Hepatocyte (in vitro differentiated cells): Measurements from ENCODE around the gene HNRNPDL. TPM values are rescaled to one million over a fixed set of nuclear protein-coding genes. Genes with fewer than 3 reads are reported as not detected.

Experiments used
- DNase-seq: peaks from one replicate; pipeline ENCODE4 v3.0.0-alpha.2; 2016; ENCODE audit warnings: low spot score
- H2AFZ ChIP-seq: fragments of 200-600 bp; sonication (generic); 2 replicates; pipeline ENCODE4 v1.6.0; 2016; ENCODE audit warnings: antibody characterized with exemption, mild to moderate bottlenecking
- H3K27ac ChIP-seq: fragments of 200-600 bp; sonication (generic); 2 replicates; pipeline ENCODE4 v1.5.1; 2016; ENCODE audit warnings: mild to moderate bottlenecking
- H3K27me3 ChIP-seq: fragments of 200-600 bp; sonication (generic); 2 replicates; pipeline ENCODE4 v1.6.1; 2016
- H3K36me3 ChIP-seq: fragments of 200-600 bp; sonication (generic); replicated peaks from 2 replicates; pipeline ENCODE4 v1.5.1; 2016; ENCODE audit warnings: low read depth; ENCODE audit not compliant: insufficient read depth
- H3K4me1 ChIP-seq: fragments of 200-600 bp; sonication (generic); 2 replicates; pipeline ENCODE4 v1.5.1; 2016; ENCODE audit warnings: mild to moderate bottlenecking, moderate library complexity; ENCODE audit not compliant: insufficient read depth
- H3K4me2 ChIP-seq: fragments of 200-600 bp; sonication (generic); 2 replicates; pipeline ENCODE4 v1.6.0; 2016
- H3K4me3 ChIP-seq: fragments of 200-600 bp; sonication (generic); 2 replicates; pipeline ENCODE4 v1.5.1; 2016; ENCODE audit warnings: mild to moderate bottlenecking
- H3K79me2 ChIP-seq: fragments of 200-600 bp; sonication (generic); 2 replicates; pipeline ENCODE4 v1.6.0; 2017; ENCODE audit warnings: mild to moderate bottlenecking
- H3K9me2 ChIP-seq: fragments of 200-600 bp; sonication (generic); replicated peaks from 2 replicates; pipeline ENCODE4 v1.6.0; 2017; ENCODE audit warnings: mild to moderate bottlenecking; ENCODE audit not compliant: insufficient read depth
- H3K9me3 ChIP-seq: fragments of 200-600 bp; sonication (generic); 2 replicates; pipeline ENCODE4 v1.5.1; 2016; ENCODE audit warnings: low read depth, mild to moderate bottlenecking
- H4K20me1 ChIP-seq: fragments of 200-600 bp; sonication (generic); 2 replicates; pipeline ENCODE4 v1.6.0; 2016; ENCODE audit warnings: mild to moderate bottlenecking; ENCODE audit not compliant: insufficient read depth, poor library complexity, severe bottlenecking
- EZH2 ChIP-seq: fragments of 200-600 bp; sonication (generic); IDR thresholded peaks from 2 replicates; pipeline ENCODE4 v1.6.1; 2016; ENCODE audit warnings: antibody characterized with exemption, mild to moderate bottlenecking, borderline replicate concordance
- EZH2phosphoT487 ChIP-seq: fragments of 200-600 bp; sonication (generic); IDR thresholded peaks from one replicate; pipeline ENCODE4 v1.6.1; 2018; ENCODE audit warnings: antibody characterized with exemption, mild to moderate bottlenecking, low read depth, moderate library complexity; ENCODE audit not compliant: unreplicated experiment, severe bottlenecking
- WGBS: methylation state at CpG from one replicate; pipeline ENCODE4 v1.1.6; 2016; ENCODE audit warnings: low lambda C conversion rate; ENCODE audit errors: missing lambda C conversion rate; 5-methylcytosine and 5-hydroxymethylcytosine counted together
- polyA plus RNA-seq: library from polyadenylated mRNA; unstranded; fragments of >200 nt; fragmentation: Nextera tagmentation; extraction: Ambion mirVana; gene quantifications from 2 replicates; pipeline ENCODE4 v1.2.1, GENCODE V29; 2016
- total RNA-seq: library from RNA; depleted of rRNA; stranded (reverse); fragments of >200 nt; gene quantifications from 2 replicates; pipeline ENCODE4 v1.2.3, GENCODE V29; 2014
- TF ChIP-seq, protein P1 (sequence below): fragments of 200-600 bp; sonication (generic); IDR thresholded peaks from 2 replicates; pipeline ENCODE4 v1.5.1; 2016; ENCODE audit warnings: antibody characterized with exemption, mild to moderate bottlenecking; ENCODE audit not compliant: poor library complexity

The HNRNPDL gene
- total and polyA plus RNA-seq, 2 experiments from 2014 or later, result 187 to 268 TPM

DNA sequence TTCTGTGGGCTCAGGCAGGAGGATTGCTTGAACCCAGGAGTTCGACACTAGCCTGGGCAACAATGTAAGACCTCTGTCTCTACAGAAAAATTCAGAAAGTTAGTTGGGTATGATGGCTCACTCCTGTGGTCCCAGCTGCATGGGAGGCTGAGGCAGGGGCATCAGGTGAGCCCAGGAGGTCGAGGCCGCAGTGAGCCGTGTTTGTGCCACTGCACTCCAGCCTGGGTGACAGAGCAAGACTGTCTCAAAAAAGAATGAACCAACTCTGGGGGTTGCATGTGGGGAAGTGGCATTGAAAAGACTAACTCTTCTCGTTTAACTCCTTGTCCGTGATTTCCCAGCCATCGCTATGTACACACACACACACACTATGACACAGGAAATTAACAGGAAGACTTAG is 27.0 kb upstream of the HNRNPDL start:
- no peaks in the 10 kb centered on the region for H3K36me3 ChIP-seq
- H4K20me1 ChIP-seq, result no peaks in the 10 kb centered on the region
- WGBS, result 98% methylated on average over 7 of the region's 7 CpGs

DNA sequence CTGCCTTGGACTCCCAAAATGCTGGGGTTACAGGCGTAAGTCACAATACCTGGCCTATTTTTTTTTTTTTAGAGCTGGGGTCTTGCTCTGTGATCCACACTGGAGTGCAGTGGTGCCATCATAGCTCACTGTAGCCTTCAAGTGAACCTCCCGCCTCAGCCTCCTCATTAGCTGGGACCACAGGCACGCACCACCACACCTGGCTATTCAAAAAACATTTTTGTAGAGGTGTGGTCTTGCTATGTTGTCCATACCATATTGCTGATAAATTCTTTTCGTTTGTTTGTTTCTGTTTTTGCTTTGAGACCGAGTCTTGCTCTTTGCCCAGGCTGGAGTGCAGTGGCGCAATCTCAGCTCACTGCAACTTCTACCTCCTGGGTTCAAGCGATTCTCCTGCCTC is 21.8 kb upstream of the HNRNPDL start:
- Histone ChIP-seq H3K4me3 (no peak overlapping the region), H3K27me3 (no peaks in the 10 kb centered on the region), H3K36me3 (no peaks in the 10 kb centered on the region), H4K20me1 (no peaks in the 10 kb centered on the region), H3K9me2 (no peaks in the 10 kb centered on the region), H2AFZ (no peak overlapping the region), H3K4me1 (no peaks in the 10 kb centered on the region), H3K79me2 (peaks cover 9% of the 10 kb centered on the region), H3K27ac (no peak overlapping the region), H3K9me3 (no peaks in the 10 kb centered on the region), H3K4me2 (no peak overlapping the region)
- no peak for DNase-seq
- no peak for TF ChIP-seq EZH2
- no peak for TF ChIP-seq EZH2phosphoT487
- TF ChIP-seq, protein P1, sequence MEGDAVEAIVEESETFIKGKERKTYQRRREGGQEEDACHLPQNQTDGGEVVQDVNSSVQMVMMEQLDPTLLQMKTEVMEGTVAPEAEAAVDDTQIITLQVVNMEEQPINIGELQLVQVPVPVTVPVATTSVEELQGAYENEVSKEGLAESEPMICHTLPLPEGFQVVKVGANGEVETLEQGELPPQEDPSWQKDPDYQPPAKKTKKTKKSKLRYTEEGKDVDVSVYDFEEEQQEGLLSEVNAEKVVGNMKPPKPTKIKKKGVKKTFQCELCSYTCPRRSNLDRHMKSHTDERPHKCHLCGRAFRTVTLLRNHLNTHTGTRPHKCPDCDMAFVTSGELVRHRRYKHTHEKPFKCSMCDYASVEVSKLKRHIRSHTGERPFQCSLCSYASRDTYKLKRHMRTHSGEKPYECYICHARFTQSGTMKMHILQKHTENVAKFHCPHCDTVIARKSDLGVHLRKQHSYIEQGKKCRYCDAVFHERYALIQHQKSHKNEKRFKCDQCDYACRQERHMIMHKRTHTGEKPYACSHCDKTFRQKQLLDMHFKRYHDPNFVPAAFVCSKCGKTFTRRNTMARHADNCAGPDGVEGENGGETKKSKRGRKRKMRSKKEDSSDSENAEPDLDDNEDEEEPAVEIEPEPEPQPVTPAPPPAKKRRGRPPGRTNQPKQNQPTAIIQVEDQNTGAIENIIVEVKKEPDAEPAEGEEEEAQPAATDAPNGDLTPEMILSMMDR, result no peak
- 98% methylated on average over 7 of the region's 7 CpGs for WGBS

More for the DNA sequence above, 27.0 kb upstream of the HNRNPDL start:
- TF ChIP-seq EZH2phosphoT487, result no peak
- TF ChIP-seq, protein P1, result no peak
- no peak for TF ChIP-seq EZH2
- H3K4me1 ChIP-seq, result no peaks in the 10 kb centered on the region
- no peak overlapping the region for H3K27ac ChIP-seq
- no peaks in the 10 kb centered on the region for H3K9me2 ChIP-seq
- no peaks in the 10 kb centered on the region for H3K27me3 ChIP-seq
- H3K4me2 ChIP-seq, result no peak overlapping the region
- no peak overlapping the region for H2AFZ ChIP-seq
- no peak for DNase-seq
- no peak overlapping the region for H3K4me3 ChIP-seq
- H3K79me2 ChIP-seq, result no peaks in the 10 kb centered on the region
- H3K9me3 ChIP-seq, result no peaks in the 10 kb centered on the region

DNA sequence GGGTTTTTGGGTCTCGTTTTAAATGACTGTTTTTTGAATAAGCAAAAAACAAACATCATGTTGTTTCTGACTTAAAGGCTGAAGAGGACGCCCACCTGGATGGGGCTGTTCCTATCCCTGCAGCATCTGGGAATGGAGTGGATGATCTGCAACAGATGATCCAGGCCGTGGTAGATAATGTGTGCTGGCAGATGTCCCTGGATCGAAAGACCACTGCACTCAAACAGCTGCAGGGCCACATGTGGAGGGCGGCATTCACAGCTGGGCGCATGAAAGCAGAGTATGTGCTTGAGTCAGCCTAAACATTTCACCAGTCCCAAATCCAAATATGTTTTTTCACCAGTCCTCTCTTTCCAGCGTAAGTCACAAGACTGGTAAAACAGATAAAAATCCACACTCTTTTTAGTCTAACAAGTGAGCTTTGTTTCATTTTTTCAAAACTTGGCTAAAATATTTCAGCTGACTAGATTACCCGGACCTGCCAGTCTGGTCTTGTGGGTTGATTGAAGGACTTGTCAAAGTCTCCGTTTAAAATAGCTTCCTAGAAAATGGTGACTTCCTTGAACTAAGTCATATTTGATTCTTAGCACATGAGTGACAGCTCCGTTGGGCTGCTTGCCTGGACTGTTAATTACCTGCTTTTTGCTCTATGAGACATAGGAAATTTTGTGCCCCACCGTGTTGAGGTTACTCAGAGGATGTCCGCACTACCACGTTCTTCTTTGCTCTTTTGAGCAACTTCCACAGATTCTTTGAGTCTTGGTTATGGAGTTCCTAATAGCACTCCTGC is 20.9 kb upstream of the HNRNPDL start:
- Histone ChIP-seq H3K4me3 (no peak overlapping the region), H3K27me3 (no peaks in the 10 kb centered on the region), H3K9me3 (no peaks in the 10 kb centered on the region), H3K4me2 (no peak overlapping the region), H2AFZ (no peak overlapping the region), H3K36me3 (no peaks in the 10 kb centered on the region), H3K27ac (no peak overlapping the region), H3K4me1 (no peaks in the 10 kb centered on the region), H4K20me1 (no peaks in the 10 kb centered on the region), H3K79me2 (peaks cover 13% of the 10 kb centered on the region), H3K9me2 (no peaks in the 10 kb centered on the region)
- TF ChIP-seq EZH2, result no peak
- no peak for TF ChIP-seq EZH2phosphoT487
- TF ChIP-seq, protein P1, result no peak
- no peak for DNase-seq
- WGBS, result 90% methylated on average over 13 of the region's 13 CpGs
